Esophagus muscularis mucosa (tissue), 4 donors: ENCODE measurements around the gene NXT1. TPM values are rescaled to one million over a fixed set of nuclear protein-coding genes. Genes with fewer than 3 reads are reported as not detected.
A peak's percentile ranks its signal among the peaks of the same experiment; 100 is the strongest.

ENCODE experiments used
- DNase-seq: peaks from one replicate; pipeline ENCODE4 v3.0.0-alpha.2; 2017; ENCODE audit errors: extremely low spot score
- H3K27ac ChIP-seq, 4 donors: fragments of 200-600 bp; sonication (generic); replicated peaks in 1 of 4; 1 replicate in 3 of 4; 2 replicates in 1 of 4; pipeline ENCODE4 v1.5.1; 2016 to 2019; ENCODE audit warnings: mild to moderate bottlenecking in 1 of 4
- H3K27me3 ChIP-seq, 4 donors: fragments of 200-600 bp; sonication (generic); one replicate each; pipeline versions ENCODE4 v1.5.1 to v1.6.0; 2016 to 2019
- H3K36me3 ChIP-seq, 4 donors: fragments of 200-600 bp; sonication (generic); one replicate each; pipeline ENCODE4 v1.5.1; 2016 to 2019
- H3K4me1 ChIP-seq, 4 donors: fragments of 200-600 bp; sonication (generic); one replicate each; pipeline ENCODE4 v1.5.1; 2016 to 2019
- H3K4me3 ChIP-seq, 4 donors: fragments of 200-600 bp; sonication (generic); 1 replicate in 2 of 4; 2 replicates in 2 of 4; pipeline ENCODE4 v1.5.1; 2016 to 2019; ENCODE audit warnings: mild to moderate bottlenecking in 4 of 4, moderate library complexity in 1 of 4
- H3K9me3 ChIP-seq, 4 donors: fragments of 200-600 bp; sonication (generic); 1 replicate in 3 of 4; 2 replicates in 1 of 4; pipeline ENCODE4 v1.5.1; 2016 to 2019
- EP300 ChIP-seq: sonication (generic); formaldehyde crosslinking; IDR thresholded peaks from one replicate; pipeline ENCODE4 v1.6.1; 2017; ENCODE audit warnings: antibody characterized with exemption
- POLR2A ChIP-seq: fragments of 450-650 bp; IDR thresholded peaks from one replicate; pipeline ENCODE4 v1.6.1; 2017; ENCODE audit warnings: antibody characterized with exemption, moderate library complexity, mild to moderate bottlenecking, low read depth
- POLR2AphosphoS5 ChIP-seq, 2 donors: sonication (generic); formaldehyde crosslinking; IDR thresholded peaks; one replicate each; pipeline ENCODE4 v1.6.1; 2017; ENCODE audit warnings: antibody characterized with exemption in 2 of 2
- WGBS: methylation state at CpG from one replicate; pipeline ENCODE4 v1.1.5; 2018; 5-methylcytosine and 5-hydroxymethylcytosine counted together
- intact Hi-C: fragments of 100-400 bp; cut with DNase I; formaldehyde crosslinking; loops from one replicate; pipeline ENCODE4 v1.15.1; 2023
- total RNA-seq, 4 donors: library from RNA; depleted of rRNA; stranded (reverse); fragments of >200 nt; gene quantifications; one replicate each; pipeline versions ENCODE4 v1.1.0 to v1.2.1, GENCODE V29; 2016
- TF ChIP-seq, protein P1 (sequence below), 3 experiments: fragments of 200-600 bp in 2 of 3; fragments of 450-650 bp in 1 of 3; sonication (generic) in 2 of 3; IDR thresholded peaks; one replicate each; pipeline ENCODE4 v1.5.1; 2017 to 2019; ENCODE audit warnings: antibody characterized with exemption in 3 of 3, mild to moderate bottlenecking in 2 of 3, moderate library complexity in 1 of 3

The NXT1 gene
- total RNA-seq = 10 to 100 TPM; 19.5 to 59.0 (median 27.4) TPM

DNA sequence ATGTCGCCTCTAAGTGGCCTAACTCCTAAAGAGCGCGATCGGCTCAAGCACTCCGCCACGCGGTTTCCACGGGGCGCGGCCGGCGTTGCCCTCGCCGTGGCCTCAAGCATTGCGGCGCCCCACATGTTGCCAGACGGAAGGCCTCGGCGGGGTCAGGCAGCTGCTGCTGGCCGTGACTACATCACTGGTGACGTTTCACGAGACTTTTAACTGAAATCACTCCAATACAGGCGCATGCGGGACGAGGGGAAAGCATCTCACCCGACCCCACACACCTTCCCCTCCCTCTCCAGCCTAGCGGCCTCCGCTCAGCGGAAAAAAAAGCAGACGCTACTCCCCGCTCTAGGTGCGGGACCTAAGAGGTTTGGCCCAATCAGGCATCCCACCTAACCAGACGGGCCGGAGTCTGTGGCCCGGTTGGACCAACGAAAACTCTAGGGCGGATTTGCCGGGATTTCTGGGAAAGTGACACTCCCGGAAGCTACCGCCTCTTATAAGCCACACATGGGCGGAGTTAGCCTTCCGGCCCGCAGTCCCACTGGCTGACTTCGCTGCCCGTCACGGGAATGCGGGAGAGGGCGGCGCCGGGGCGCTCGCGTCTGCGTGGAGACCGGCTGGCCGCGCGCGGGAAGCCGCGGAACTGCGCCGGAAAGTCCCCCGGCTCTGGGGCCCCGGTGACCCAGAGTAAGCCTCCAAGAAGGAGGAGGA is at the start of gene NXT1:
Gene NXT1, plus strand, starts transcription at position 596 of the 708 bp plus-strand sequence. CDS start 3,251 bp downstream, outside the sequence.
- DNase-seq = peak; percentile 99
- Histone ChIP-seq H3K9me3 (no peaks in the 10 kb centered on the region), H3K4me1 (peaks cover 19 to 31% (median 29%) of the 10 kb centered on the region in 4 donors), H3K27ac (peak within 1 kb of the TSS; percentile 91 to 99 (median 96)), H3K27me3 (no peaks in the 10 kb centered on the region), H3K36me3 (peaks cover 10 to 20% (median 16%) of the 10 kb centered on the region in 4 donors), H3K4me3 (peak within 1 kb of the TSS; percentile 93 to 98 (median 96))
- WGBS = 2% methylated on average over 9 of the region's 65 CpGs
- TF ChIP-seq POLR2A = peak; percentile 91
- TF ChIP-seq, protein P1, sequence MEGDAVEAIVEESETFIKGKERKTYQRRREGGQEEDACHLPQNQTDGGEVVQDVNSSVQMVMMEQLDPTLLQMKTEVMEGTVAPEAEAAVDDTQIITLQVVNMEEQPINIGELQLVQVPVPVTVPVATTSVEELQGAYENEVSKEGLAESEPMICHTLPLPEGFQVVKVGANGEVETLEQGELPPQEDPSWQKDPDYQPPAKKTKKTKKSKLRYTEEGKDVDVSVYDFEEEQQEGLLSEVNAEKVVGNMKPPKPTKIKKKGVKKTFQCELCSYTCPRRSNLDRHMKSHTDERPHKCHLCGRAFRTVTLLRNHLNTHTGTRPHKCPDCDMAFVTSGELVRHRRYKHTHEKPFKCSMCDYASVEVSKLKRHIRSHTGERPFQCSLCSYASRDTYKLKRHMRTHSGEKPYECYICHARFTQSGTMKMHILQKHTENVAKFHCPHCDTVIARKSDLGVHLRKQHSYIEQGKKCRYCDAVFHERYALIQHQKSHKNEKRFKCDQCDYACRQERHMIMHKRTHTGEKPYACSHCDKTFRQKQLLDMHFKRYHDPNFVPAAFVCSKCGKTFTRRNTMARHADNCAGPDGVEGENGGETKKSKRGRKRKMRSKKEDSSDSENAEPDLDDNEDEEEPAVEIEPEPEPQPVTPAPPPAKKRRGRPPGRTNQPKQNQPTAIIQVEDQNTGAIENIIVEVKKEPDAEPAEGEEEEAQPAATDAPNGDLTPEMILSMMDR (IDR thresholded peaks at IDR 0.05) = no peak
- TF ChIP-seq EP300 = no peak
- peak; percentile 96 for TF ChIP-seq POLR2AphosphoS5 (IDR thresholded peaks at IDR 0.05)
- intact Hi-C loops = no loop called here

- DNase-seq = no peak
- Histone ChIP-seq H3K4me1 (peaks cover 0 to 14% (median 0%) of the 10 kb centered on the region in 4 donors), H3K27ac (no peak overlapping the region), H3K9me3 (peaks cover 0 to 7% (median 0%) of the 10 kb centered on the region in 4 donors), H3K36me3 (no peaks in the 10 kb centered on the region), H3K4me3 (no peak overlapping the region), H3K27me3 (peaks cover 0 to 1% (median 0%) of the 10 kb centered on the region in 4 donors)
- intact Hi-C loops = no loop called here
- 86% methylated on average over 12 of the region's 12 CpGs for WGBS
- TF ChIP-seq POLR2AphosphoS5 (IDR thresholded peaks at IDR 0.05) = no peak
- no peak for TF ChIP-seq POLR2A
- TF ChIP-seq EP300 = no peak
- TF ChIP-seq, protein P1 (IDR thresholded peaks at IDR 0.05) = no peak
Measured at GRCh38 chr20:23301436-23302050, 49.0 kb upstream of the NXT1 start.

DNA sequence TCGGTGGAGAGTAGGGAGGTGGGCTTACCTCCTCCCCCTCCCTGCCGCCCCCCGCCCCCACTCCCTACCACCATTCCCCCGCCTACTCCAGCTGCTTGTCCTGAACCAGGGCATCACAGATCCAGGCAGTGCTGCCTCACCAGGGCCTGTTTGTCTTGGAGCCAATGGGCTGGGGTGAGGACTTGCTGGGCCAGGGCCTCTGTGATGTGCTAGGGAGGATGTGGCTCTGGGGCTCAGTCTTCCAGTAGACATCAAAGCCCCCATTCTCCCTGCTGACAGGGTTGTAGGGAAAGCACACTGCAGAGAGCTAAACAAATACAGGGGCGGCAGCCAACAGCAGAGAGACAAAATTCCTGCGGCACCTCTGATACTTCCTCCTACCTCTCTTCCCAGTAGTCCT is 48.2 kb upstream of the NXT1 start:
- H3K9me3 ChIP-seq = peaks cover 0 to 7% (median 0%) of the 10 kb centered on the region in 4 donors
- H3K27ac ChIP-seq = no peak overlapping the region
- intact Hi-C loops = no loop called here
- H3K36me3 ChIP-seq = no peaks in the 10 kb centered on the region
- no peak overlapping the region for H3K4me3 ChIP-seq
- no peaks in the 10 kb centered on the region for H3K27me3 ChIP-seq
- TF ChIP-seq POLR2A (no peak), EP300 (no peak), POLR2AphosphoS5 (IDR thresholded peaks at IDR 0.05) (no peak)
- TF ChIP-seq, protein P1 (IDR thresholded peaks at IDR 0.05) = no peak
- H3K4me1 ChIP-seq = peaks cover 0 to 10% (median 0%) of the 10 kb centered on the region in 4 donors
- no peak for DNase-seq
- 87% methylated on average over 6 of the region's 6 CpGs for WGBS

- Histone ChIP-seq H3K9me3 (peaks cover 0 to 7% (median 0%) of the 10 kb centered on the region in 4 donors), H3K36me3 (no peaks in the 10 kb centered on the region), H3K27me3 (no peaks in the 10 kb centered on the region), H3K27ac (no peak overlapping the region), H3K4me3 (no peak overlapping the region), H3K4me1 (peaks cover 0 to 6% (median 0%) of the 10 kb centered on the region in 4 donors)
- TF ChIP-seq POLR2AphosphoS5 (IDR thresholded peaks at IDR 0.05) (no peak), EP300 (no peak), POLR2A (no peak)
- TF ChIP-seq, protein P1 (IDR thresholded peaks at IDR 0.05) = no peak
- DNase-seq = no peak
- intact Hi-C loops = no loop called here
- WGBS = 82% methylated on average over 9 of the region's 9 CpGs
Measured at GRCh38 chr20:23302801-23303200, 47.8 kb upstream of the NXT1 start.
